ENCODE results near the gene SMAGP.
"Not testable (repeated sequence)": the region's sequence is repeated elsewhere in the genome, so short reads cannot be mapped to it uniquely, and the experiment has no call there.

Gene SMAGP

DNA sequence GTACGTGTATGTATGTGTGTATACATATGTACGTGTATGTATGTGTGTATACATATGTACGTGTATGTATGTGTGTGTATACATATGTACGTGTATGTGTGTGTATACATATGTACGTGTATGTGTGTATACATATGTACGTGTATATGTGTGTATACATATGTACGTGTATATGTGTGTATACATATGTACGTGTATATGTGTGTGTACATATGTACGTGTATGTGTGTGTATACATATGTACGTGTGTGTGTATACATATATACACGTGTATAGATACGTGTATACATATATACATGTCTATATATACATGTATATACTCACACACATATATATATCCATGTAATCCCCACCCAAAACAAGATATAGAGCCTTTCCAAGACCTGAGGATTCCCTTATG is 50.4 kb downstream of the SMAGP start:
- not testable (repeated sequence) for DNase-seq

DNA sequence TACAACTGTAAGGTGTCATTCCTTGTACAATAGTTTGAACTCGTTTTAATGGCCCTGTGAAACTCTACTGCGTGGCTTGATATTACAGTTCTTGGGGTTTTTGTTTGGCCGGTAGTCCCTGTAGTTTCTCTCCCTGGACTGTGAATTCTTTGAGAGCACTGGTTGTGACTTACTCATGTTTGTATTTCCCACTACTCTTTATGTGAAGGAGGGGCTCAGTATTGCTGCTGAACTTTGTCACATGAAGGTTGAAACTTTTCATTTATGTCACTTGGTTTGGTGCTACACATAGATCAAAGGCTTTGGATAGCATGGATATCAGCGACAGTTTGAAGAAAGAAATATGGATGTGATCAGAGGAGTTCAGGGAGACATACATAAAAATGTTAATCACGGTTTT is 50.9 kb downstream of the SMAGP start:
- DNase-seq = no peak

DNA sequence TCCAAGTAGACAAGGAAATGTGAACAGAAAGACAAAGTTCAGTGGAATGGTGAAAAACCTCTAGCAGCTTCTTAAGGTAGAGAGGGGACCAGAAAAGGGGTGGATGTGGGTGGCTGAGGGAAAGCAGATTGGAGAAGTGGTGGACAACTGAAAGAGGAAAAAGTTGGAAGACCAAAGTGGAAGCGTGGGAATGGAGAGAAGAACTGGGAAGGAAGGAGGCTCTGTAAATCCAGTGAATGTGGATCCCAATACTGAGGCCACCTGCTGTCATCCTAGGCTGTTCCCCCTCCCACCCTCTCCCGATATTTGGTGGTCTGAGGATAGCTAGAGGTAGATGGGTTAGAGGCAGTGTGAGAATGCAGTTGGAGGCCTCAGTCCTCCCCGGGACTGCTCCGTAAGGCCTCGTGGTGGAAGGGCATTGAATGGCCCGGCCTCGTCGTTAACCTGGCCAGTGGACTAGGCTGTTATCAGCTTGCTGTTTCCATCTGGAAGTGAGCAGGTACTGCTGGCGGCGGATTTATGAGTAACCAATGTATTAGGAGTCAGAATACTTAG is 51.5 kb downstream of the SMAGP start:
- DNase-seq = no peak

DNA sequence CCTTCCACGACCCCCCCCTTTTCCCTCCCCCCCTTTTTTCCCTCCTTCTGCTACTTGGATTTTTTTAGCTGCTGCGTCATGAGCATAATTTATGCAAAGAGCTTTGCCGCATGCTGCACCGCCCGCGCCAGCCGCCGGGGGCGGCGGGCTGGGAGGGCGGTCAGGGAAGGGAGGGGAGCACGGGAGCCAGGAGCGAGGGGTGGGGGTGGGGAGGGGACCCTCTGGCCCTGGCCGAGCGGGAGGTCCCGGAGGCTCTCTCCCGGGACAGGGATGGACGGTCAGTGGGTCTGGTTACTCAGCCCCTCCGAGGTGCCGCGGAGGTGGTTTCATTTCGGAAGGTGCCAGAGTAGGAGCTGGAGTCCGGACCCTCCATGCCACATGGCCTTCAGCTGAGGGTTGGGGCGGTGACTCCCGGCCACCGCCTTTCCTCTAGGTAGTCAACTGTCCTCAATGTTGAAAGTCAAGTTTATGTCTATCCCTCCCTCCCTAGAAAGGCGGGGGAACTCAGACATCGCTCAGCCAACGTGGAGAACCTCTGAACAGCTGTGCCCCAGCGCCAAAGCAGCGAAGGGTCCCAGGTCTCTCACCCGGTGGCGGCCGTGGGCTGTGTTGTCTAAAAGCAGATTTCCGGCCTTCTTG is 52.1 kb downstream of the SMAGP start, which contains the start of gene POU6F1:
POU6F1 (minus strand) TSS at position 95 of the 639 bp plus-strand sequence. CDS start 11,226 bp downstream, outside the sequence.
- DNase-seq = peak; percentile 59

DNA sequence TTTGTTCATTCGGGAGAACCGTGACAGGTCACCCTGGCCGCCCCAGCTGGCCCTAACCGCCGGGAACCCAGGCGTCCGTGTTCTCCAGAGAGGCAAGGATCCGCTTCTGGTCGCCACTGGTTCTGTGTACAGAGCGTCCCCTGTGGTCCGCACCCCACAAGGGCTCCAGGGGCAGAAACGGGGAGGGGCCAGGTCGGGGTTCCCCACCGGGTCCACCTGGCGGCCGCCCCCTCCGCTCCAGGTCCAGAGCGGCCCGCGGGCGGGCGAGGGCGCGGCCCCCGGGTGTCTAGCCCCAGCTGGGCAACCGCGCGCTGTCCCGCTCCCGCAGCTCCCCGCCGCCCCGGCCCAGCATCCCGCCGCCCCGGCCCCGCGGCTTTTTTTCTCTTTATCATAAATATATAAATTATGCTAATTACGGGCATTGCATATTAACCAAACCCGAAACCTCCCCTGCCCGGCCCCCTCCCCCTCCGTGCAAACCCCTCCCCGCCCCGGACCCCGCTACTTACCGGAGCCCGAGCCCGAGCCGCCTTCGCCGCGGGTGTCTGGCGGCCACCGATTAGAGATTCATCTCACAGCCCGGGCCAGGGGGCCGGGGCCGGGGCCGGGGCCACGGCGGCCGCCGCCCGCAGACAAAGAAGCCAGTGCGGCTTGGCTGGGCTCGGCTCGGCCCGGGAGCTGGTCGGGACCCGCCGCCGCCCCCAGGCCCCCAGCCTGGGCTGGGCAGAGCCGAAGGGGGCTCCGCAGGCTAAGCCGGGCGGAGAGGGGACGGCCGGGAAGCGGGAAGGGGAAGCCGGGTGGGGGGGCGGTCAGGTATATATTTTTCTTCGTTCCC is 52.9 kb downstream of the SMAGP start:
- DNase-seq = peak; percentile 34

DNA sequence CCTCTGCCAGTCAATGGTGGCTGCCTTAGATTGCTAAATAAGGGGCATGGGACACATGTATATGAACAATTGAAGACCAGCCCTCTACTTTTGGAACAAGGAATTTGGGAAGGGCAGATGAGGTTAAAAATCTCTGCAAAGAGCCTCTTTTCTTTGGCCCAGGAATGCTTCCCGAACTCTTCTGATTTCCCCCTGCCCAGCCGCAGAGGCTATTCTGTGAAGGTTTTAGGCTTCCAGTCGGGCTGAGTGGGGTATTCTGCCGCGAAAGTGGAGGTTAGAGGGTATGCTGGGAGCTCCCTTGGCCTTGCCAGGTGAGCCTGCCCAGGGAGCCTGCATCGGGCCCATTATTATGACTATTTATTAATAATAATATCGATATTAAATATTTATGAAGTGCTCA is 53.6 kb downstream of the SMAGP start:
- no peak for DNase-seq

DNA sequence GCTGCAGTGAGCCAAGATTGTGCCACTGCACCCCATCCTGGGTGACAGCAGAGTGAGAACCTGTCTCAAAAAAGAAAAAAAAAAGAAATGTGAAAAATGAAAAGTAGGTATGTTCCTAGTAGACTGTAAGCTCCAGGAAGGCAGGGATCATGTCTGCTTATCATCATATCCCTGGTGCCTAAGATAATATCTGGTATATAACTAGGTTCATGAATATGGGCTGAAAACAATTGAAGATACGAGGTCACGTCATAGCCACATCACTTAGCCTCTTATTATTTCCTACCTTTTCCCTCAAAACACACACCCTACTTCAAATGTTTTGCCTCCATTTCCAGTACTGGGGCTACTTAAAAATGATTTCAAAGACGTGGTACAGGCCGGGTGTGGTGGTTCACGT is 55.3 kb downstream of the SMAGP start:
- DNase-seq = no peak

DNA sequence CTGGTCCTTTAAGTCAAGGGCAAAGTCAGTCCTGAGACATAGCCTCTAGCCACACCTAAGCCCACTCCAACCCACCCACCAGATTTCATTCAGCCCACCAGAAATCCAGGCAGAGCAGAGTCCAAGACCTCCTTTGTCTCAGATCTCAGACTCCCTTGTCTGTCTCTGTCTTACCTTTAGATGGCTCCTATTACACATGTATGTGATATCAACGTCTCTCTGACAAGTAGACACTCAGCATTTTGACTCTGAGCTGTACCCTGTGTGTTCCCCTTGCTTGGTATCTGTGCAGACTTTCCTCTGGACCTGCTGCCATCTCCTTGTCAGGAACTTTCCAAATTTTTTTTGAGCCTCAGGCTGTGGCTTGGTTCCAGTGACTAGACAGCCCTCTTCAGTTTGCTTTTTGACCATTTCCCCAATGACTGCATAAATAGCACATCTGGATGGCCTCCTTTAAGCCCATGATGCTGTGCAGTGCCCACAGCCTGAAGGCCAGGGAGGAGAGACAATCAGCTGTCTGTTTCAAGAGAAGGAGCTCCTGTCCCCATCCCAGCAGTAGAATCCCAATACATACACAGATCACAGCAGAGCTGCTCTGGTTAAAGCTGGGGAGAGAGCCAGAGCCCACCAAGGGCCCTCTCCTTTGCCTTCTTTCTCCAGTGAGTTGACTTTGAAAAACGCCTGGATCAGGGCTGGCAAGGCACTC is 59.4 kb downstream of the SMAGP start:
- no peak for DNase-seq

DNA sequence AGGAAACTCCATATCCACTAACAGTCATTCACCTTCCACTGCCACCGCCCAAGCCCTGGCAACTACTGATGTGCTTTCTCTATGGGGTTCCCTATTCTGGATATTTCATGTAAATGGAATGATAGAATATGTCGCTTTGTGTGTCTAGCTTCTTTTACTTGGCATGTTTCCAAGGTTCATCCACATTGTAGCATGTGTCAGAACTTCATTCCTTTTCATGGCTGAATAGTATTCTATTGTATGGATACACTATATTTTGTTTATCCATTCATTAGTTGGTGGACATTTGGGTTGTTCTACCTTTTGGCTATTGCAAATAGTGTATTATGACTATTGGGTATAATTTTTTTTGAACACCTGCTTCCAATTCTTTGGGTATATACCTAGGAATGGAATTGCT is 61.0 kb downstream of the SMAGP start:
- DNase-seq = no peak

DNA sequence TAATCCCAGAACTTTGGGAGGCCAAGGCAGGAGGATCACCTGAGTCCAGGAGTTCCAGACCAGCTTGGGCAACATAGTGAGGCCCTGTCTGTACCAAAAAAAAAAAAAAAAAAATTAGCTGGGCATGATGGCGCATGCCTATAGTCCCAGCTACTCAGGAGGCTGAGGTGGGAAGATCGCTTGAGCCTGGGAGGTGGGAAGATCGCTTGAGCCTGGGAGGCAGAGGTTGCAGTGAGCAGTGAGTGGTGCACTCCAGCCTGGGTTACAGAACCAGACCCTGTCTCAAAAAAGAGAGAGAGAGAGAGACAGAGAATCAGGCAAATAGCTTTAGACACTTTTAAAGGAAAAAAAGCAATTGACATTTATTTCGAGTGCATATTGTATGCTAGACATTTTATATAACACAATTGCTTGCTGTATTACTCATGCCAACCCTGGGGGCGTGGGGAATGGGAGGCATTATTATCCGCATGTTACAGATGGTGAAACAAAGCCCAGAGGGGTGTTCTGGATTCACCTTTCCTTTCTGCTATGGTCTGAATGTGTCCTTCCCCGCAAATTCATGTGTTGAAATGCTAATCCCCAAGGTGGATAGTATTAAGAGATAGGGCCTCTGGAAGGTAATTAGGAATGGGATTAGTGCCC is 62.1 kb downstream of the SMAGP start:
- DNase-seq = no peak

DNA sequence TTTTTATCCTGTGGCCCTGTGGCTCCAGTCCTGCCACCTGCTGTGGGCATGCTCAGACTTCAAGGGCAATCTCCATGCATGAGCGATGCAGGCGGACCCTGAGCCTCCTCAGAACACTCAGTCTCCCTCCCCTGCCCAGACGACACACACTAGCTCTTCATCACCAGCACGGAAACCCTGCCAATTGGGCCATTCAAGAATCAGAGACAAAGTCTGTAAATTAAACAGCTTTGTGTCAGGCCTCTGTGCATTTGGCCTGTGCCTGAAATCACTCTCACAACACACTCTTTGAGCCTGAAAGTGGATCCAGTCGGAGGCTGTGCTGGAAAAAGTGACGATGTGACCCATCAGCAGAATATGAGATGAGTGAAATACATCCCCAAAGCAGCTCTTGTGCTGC is 64.9 kb downstream of the SMAGP start:
- DNase-seq = no peak

DNA sequence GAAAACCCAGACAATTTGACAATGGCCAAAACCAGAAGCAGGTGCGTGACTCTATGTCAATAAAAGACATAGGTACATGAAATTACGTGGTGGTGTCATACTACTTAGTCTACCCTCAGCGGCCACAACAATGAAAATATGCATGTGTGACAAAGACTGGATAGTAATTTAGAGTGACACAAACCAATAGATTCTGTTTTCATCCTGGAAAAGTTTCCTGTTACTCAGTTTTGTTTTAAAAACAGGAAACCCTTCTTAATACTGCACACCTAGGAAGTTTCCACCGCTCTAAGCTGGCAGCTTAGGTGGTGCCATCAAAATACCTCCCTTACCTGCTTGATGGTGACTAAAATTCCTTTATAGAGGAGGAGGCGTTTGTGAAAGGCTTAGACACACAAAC is 67.5 kb downstream of the SMAGP start:
- no peak for DNase-seq

DNA sequence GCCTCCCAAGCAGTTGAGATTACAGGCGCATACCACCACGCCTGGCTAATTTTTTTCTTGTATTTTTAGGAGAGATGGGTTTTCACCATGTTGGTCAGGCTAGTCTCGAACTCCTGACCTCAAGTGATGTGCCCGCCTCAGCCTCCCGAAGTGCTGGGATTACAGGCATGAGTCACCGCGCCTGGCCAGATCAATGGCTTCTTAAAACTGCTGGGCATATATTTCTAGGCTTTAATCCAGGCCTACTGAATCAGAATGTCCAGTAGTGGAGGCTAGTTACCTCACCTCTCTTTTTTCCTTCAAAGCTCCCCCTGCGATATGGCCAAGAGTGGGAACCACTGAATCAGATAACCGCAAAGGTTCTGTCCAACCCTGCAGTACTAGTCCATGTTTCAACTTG is 69.4 kb downstream of the SMAGP start:
- DNase-seq = no peak

DNA sequence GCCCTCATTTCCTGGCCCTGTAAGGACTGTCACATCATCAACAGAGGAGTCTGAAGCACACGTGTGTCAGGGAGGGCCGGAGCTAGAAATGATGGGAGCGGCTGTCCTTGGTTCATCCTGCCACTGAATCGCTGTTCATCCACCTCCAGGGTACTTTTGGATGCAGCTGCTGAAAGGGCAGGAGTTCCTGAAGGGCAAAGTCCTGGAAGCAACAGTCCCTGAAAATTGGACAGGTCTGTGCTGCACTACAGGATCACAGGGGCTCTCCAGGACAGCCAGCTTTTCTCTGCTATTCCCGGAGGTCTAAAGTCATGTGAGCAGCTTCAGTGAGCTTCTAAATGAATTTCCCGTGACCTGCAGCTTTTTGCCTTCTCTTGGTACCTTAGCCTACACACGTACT is 70.1 kb downstream of the SMAGP start:
- no peak for DNase-seq

DNA sequence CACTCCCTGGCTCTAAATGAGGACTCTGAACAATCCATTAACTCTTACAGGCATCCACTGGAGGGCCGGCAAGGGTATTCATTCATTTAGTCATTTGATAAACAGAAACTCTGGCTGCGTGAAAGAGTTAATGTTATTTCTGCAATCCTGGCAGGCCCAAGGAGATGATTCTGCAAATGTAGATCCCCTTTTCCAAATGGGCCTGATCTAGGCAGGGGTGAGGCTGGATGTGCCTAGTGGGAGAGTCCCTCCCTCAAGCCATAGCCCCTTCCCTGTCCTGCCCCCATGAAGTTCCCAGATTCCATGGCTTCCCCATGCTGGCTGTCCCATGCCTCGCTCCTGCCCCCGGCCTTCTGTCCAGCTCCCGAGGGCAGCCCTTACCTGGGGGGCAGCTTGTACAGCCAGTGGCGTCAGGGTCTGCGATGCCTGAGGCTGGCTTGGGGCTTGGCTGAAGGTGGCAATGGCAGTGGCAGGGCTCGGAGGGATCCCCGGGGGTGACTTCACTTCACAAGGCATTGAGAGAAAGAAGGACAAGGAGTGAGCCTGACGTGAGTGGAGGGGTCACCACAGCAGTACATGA is 70.8 kb downstream of the SMAGP start:
- DNase-seq = no peak

DNA sequence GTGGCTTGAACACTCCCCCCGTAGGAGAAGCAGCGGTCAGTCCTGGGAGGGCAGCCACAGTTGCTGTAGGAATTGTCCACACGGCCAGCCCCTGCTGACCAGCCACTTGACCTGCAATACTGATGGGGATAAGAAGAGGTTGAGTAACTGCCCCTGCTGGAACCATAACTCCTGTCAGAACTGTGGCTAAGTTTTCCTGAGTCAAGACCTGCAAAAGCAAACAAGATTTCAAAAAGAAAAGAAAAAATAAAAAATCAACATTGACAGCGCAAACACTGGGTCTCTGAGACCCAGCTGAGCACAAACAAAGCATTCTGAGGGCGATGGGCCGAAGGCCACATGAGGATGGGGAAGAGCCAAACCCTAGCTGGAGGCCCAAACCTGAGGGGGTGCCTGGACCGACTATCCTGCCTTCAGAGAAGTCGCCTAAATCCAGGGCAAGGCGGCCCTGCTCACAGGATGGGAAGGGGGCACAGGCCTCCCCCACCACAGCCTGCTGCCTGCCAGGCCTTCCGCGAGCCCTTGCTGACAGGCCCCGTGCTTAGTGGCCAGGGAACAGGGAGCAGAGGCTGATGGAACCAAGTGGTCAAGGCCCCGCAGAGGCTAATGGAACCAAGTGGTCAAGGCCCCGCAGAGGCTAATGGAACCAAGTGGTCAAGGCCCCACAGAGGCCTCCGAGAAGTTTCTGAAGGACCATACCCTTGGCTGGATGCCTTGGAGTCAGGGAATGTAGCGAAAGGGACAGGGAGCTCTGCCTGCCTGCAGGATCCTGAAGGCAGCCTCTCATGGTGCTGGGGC is 71.4 kb downstream of the SMAGP start:
- DNase-seq = no peak

DNA sequence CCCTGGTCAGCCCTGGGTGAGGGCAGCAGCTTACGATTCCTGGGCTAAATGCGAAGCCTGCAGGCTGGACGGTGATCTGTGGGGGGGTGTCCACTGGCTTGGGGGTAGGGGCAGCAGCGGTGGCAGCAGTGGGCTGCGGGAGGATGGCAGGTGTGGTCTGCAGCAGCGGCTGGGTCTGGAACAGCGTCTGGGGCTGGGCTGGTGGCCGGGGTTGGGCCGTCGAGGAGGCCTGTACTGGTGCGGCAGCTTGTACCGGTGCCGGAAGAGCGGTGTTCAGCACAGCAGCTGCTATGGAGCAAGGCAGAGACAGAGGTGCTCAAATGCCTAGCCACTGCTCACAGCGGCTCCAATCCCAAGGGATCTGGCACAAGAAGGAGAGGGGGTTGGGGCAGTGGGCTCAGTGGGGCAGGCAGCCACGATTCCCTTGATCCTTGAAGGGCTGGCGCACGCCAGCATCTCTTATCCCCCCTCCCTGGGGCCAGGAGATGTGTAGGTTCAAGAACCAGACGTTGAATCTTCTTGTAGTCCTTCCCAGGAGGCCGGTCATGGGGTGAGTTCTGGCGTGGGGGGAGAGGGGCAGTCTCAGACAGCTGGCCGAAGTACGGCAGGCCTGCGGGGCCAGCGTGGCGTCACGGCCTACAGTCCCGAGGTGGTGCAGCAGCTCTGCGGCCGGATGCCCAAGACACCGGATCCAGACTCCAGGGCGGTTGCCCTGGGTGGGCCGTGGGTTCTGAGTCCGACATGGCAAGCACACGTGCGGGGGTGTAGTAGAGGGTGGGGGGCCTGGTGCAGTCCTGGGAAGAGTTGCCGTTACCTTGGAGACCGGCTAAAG is 72.3 kb downstream of the SMAGP start:
- no peak for DNase-seq

DNA sequence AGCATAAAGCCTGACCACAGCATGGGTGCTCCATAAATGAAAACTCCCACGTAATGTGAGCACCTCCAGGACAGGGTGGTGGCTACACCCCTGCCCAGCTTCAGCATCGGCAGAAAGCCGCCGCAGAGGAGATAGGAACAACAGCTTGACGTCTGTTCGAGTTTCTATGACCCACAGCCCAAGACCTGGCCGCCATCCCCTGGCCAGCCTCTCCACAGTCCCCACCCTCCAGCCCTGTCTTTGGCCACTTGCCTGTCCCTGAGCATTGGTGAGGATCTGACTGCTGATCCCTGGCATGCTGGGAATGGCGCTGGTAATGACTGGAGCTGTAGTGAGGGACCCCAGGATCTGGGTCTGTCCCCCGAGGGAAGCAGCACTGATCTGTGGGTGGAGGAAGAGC is 73.7 kb downstream of the SMAGP start:
- DNase-seq = no peak

DNA sequence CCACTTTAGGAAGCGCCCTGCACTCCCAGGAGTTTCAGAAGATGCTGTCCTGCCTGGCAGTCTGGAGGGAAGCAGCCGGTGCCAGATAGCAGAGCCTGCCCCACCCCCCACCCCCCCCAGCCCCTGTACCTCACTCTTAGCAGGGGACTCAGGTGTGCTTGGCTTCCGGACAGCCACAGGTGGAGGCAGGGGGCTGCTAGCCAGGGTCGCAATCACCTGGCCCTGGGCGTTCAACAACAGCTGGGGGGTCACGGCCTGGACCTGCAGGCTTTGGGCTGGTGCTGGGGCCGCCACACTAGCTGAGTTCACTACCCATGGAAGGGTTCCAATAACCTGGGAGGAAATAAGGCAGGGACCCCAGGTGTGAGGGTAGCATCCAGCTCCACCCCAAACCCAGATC is 74.4 kb downstream of the SMAGP start:
- no peak for DNase-seq
